ENCODE results near the gene GAB2.

DNA sequence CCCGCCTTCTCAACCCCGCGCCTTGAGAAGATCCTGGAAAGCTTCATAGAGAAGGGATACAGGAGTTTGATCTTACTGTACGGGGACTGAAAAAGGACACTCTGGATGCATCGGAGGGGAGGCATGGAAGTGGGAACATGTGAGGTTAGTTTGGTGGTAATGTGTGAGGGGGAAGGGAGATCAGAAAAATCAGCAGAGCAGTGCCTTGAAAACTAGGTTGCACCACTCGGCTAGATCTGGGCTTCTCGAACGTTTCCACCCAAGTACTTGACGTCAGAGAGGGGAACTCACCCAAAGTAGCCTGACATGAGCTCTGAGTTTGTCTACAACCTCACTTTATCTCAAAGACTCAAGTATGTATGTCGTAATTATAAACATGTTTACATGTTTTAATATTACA lies 214.4 kb downstream of the GAB2 start:
- no peak for TF ChIP-seq EZH2 (IDR thresholded peaks at IDR 0.05; ENCODE audit: borderline replicate concordance, control insufficient read depth, low read depth, low read length)
- no peak for TF ChIP-seq SMAD1 (IDR thresholded peaks at IDR 0.05; ENCODE audit: low read depth, partially characterized antibody)
- TF ChIP-seq POLR2AphosphoS5 (IDR thresholded peaks at IDR 0.05; ENCODE audit: low read length), result no peak
- TF ChIP-seq, protein P1, sequence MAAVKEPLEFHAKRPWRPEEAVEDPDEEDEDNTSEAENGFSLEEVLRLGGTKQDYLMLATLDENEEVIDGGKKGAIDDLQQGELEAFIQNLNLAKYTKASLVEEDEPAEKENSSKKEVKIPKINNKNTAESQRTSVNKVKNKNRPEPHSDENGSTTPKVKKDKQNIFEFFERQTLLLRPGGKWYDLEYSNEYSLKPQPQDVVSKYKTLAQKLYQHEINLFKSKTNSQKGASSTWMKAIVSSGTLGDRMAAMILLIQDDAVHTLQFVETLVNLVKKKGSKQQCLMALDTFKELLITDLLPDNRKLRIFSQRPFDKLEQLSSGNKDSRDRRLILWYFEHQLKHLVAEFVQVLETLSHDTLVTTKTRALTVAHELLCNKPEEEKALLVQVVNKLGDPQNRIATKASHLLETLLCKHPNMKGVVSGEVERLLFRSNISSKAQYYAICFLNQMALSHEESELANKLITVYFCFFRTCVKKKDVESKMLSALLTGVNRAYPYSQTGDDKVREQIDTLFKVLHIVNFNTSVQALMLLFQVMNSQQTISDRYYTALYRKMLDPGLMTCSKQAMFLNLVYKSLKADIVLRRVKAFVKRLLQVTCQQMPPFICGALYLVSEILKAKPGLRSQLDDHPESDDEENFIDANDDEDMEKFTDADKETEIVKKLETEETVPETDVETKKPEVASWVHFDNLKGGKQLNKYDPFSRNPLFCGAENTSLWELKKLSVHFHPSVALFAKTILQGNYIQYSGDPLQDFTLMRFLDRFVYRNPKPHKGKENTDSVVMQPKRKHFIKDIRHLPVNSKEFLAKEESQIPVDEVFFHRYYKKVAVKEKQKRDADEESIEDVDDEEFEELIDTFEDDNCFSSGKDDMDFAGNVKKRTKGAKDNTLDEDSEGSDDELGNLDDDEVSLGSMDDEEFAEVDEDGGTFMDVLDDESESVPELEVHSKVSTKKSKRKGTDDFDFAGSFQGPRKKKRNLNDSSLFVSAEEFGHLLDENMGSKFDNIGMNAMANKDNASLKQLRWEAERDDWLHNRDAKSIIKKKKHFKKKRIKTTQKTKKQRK (IDR thresholded peaks at IDR 0.05; ENCODE audit: low read depth, low read length), result no peak
- TF ChIP-seq, protein P2, sequence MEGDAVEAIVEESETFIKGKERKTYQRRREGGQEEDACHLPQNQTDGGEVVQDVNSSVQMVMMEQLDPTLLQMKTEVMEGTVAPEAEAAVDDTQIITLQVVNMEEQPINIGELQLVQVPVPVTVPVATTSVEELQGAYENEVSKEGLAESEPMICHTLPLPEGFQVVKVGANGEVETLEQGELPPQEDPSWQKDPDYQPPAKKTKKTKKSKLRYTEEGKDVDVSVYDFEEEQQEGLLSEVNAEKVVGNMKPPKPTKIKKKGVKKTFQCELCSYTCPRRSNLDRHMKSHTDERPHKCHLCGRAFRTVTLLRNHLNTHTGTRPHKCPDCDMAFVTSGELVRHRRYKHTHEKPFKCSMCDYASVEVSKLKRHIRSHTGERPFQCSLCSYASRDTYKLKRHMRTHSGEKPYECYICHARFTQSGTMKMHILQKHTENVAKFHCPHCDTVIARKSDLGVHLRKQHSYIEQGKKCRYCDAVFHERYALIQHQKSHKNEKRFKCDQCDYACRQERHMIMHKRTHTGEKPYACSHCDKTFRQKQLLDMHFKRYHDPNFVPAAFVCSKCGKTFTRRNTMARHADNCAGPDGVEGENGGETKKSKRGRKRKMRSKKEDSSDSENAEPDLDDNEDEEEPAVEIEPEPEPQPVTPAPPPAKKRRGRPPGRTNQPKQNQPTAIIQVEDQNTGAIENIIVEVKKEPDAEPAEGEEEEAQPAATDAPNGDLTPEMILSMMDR (IDR thresholded peaks at IDR 0.05 in 2 of 3, conservative IDR thresholded peaks at IDR 0.05 in 1 of 3; ENCODE audit: control insufficient read depth in 2 of 3, extremely low read depth in 1 of 3, insufficient read depth in 1 of 3, low read depth in 3 of 3, low read length in 3 of 3), result no peak
